AML-193 (cell line): ENCODE measurements around the gene EVI5L.
"Not testable (repeated sequence)": the region's sequence is repeated elsewhere in the genome, so short reads cannot be mapped to it uniquely, and the experiment has no call there.

Experiments used
- DNase-seq, 2 experiments: peaks; one replicate each; lab custom pipeline; 2025; lab: John Stamatoyannopoulos, UW

EVI5L gene

DNA sequence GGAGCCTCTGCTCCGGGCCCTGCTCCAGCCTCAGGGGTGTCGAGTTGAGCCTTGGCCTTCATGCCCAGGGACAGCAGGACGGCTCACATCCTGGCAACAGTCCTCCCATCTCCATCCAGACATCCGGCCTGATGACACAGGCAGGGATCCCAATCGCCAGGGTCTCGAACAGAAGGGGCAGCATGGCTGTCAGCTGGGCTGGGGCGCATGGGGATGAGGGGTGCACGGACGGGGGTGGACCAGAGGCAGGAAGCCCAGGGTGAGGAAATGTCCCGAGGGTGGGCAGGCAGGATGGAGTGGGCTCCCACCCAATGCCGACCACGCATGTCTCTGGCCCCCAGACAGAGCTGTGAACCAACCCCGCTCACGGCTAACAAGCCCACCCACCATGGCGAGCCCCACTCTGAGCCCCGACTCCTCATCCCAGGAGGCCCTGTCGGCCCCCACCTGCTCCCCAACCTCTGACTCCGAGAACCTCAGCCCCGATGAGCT is 16.2 kb downstream of the EVI5L start:
- DNase-seq = no peak

DNA sequence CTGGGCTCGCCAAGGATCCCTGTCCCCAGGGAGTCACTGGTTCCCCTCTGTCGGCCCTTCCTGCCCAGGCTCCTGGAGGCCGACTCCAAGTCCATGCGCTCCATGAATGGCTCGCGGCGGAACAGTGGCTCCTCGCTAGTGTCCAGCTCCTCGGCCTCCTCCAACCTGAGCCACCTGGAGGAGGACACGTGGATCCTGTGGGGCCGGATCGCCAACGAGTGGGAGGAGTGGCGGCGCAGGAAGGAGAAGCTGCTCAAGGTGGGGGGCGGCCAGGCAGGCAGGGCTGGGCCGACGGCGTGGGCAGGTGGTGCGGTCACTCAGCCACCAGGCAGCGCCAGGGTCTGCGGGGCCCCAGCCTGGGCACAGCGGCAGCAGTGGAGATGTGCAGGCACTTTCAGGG is 17.6 kb downstream of the EVI5L start:
- DNase-seq = no peak

DNA sequence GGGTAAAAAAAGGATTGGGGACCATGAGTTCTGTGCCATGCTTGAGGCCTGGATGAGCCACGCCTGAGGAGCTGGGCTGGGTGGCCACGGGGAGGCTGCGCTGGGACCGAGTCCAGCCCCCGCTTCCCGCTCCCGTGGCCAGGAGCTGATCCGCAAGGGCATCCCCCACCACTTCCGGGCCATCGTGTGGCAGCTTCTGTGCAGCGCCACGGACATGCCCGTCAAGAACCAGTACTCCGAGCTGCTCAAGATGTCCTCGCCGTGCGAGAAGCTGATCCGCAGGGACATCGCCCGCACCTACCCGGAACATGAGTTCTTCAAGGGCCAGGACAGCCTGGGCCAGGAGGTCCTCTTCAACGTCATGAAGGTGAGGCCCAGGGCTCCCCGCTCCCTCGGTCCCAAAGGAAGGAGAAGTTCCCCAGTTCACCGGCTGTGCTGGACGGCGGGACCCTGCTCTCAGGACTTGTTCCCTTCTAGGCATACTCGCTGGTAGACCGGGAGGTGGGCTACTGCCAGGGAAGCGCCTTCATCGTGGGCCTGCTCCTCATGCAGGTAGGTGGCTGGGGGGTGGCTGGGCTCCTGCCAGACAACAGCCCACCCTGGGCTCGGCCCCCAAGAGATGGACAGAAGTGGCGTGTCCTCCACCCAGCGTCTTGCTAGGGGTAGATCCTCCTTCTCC is 18.9 kb downstream of the EVI5L start:
- DNase-seq = no peak

DNA sequence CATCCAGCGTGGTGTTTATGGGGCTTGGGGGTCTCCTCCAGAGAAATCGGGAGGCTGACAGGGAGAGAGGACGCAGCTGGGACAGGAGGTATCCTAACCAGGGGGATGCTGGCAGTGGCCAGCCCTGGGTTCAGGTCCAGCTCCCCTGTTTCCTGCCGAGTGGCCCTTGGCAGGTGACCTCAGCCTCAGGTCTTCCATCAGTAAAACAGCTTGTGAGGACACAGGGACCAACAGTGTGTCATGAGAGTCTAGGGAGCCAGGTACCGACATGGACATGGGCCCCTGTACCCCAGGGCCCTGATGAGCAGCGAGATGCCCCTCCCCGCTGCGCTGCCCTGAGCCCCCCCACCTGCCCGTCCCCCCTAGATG is 19.6 kb downstream of the EVI5L start:
- no peak for DNase-seq

DNA sequence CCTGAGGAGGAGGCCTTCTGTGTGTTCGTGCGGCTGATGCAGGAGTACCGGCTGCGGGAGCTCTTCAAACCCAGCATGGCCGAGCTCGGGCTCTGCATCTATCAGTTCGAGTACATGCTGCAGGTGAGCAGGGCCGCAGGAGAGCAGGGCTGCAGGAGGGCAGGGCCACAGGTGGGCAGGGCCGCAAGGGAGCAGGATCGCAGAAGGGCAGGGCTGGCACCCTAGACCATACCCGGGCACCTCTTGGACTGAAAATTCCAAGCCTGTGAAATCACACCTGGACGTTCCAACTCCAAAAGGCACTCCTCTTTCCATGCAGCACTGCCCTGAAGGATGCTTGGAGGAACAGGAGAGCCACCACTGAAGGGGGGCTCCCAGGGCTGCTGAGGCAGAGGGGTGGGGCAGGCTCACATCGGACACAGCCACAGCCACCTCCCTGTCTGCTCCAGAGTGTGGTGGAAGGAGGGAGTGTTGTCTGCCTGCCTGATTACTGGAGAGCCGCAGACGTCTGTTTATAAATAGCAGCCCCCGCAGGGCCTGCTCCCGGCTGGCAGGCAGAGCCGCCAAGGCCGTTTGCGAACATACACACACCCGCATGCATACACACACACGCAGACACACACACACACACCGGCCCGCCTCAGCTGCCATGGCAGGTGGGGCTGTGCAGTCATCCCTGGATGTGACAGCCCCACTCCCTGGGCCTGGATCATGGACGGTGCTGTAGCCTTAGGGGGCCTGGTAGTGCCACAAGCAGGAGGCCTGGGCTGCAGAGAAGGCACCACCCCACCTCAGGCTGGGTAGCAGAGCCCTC is 20.2 kb downstream of the EVI5L start:
- DNase-seq = no peak

DNA sequence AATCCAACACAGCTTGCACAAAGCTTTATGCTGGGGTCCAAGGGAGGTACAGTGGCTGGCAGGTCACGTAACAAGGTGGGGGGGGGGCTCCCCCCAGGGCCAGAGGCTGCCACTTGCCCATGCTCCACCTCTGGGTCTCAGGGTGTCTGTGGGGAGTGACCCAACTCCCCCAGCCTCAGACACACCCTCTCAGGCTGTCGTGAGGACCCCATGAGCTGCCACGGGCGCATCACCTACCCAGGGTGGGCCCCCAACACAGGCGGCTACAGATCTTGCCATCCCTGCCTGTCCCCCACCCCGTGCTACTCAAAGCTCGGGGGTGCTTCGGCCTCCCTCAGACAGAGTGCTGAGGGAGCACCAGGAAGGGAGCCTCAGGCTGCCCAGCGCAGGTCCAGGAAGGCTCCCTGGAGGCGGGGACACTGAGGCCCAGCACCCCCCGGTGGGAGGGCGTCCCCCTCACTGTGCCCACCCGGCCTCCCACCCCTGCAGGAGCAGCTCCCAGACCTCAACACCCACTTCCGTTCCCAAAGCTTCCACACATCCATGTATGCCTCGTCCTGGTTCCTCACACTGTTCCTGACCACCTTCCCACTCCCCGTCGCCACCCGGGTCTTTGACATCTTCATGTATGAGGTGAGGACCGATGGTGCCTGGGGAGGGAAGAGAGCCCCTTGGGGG is 21.1 kb downstream of the EVI5L start:
- no peak for DNase-seq

DNA sequence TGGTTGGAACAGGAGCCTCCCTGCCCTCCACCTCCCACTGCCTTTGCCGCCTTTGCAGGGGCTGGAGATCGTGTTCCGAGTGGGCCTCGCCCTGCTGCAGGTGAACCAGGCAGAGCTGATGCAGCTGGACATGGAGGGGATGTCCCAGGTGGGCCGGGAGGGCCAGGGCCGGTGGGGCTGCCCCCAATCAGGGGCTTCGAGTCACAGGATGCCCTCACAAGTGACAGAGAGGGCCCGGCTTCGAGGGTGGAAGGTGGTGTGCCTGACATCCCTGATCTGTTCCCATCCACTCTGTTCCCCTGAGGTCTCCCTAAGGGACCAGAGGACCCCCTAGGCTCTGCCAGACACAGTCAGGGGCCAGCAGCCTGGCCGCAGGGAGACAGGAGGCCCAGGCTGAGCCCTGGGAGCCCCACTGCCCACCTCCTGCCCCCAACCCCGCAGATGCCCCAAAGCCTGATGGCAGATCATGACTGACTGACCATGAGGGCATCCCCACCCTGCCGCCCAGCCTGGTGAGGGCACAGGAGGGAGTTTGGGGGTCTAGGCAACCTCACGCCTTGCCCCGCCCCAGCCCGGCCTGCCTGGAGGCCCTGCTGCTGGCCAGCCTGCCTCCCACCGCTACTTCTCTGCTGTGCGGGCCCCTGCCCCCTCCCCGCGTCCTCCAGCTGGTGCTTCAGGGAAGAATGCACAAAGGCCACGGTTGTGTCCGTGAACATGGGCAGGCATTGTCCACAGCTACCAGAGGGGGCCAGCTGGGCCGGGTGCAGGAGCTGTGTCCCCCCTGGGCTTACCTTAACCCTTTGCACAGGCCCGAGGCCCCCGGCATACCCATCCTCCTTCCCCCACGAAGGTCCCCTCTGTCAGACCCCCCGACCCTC is 21.8 kb downstream of the EVI5L start:
- DNase-seq = no peak

DNA sequence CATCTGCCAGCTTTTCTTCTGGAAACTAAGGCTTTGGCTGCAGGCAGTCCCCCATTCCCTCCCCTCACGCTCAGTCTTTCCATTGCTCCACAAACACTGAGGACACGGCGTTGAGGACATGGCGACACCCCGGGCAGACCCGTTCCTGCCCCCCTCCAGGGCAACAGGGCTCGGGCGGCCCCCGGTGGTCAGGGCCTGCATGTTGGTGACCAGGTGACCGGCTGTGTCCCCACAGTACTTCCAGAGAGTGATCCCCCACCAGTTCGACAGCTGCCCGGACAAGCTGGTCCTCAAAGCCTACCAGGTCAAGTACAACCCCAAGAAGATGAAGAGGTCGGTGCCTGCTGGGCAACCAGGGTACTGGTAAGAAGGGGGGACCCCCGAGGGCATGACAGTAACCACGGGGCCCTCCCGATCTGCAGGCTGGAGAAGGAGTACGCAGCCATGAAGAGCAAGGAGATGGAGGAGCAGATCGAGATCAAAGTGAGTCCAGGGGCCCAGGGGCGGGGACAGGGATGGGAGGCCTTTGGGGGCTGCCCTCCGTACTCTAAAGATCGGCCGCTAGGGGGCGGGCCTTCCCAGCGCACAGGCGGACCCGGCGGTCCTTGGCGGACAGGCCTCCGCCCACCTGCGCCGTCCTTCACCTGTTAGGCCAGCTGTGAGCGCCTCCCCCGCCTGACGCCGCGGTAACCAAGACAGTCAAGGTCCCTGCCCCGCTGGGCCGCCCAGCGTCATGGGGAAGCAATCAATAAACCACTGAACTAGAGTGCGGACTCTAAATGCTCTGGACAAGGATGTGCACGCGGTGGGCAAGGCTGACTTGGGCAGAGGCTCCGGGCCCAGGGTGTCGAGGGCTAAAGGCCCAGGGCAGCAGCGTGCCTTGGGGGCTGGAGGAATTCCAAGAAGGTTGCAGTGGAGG is 23.1 kb downstream of the EVI5L start:
- DNase-seq = peak; percentile 9 to 23

DNA sequence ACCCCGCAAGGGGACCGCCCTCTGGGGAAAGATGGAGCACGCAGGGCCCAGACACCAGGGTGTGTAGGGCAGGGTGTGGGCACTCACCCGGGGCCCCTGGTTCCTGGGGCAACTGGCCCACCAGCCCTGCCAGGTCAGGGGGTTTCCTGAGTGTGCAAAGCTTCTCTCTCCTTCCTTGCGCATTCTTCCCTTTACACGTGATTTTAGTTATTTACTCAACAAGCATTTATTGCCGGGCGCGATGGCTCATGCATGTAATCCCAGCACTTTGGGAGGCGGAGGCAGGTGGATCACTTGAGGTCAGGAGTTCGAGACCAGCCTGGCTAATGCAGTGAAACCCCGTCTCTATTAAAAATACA is 23.7 kb downstream of the EVI5L start:
- no peak for DNase-seq

DNA sequence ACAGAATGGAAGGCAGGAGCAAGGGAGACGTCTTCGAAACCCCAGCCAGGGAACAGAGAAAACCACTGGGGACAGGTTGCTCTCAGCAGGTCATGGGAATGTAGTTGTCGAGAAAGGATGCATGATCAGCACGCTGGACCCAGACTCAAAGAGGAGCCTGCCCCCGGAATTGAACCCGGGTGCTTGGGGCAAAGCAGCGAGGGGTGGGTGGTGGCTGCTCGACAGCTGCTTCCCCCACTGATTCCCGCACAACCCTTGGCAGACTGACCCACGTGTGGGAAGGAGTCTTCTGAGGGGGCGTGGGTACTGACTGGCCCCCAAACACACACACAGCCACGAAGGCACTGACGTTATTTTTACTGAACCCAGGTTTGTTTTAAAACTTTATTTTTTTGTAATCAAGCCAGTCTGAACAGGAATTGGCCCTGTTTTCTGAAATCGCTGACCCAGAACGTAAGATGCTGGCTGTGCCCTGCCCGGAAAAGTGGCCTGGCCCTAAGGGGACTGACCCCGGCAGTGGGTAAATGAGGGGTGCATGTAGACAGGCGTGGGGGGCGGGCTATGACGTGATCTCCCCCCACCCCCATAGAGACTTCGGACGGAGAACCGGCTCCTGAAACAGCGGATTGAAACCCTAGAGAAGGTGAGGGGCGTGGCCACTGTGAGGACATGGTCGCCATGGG is 25.5 kb downstream of the EVI5L start:
- no peak for DNase-seq

DNA sequence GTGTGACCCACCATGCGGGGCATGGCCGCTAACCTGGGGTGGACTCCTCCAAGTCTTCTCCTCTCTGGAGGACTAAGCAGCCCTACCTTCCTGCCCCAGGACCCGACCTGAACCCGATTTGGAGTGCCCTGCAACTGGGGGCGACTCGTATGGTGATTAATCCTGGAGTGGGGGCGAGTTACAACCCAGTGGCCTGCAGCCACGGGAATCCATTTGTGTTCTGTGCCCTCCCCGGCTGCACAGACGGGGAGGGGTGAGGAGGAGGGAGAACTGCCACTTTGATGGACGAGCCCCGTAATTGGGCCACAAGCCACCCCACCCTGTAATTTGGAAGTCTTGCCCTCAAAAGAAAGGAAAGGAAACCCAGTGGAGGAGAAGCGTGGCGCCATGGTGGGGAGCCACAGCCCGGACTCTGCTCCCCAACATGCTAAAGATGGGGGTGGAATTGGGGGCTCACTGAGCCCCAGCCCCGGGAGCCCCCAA is 26.1 kb downstream of the EVI5L start:
- DNase-seq = no peak

DNA sequence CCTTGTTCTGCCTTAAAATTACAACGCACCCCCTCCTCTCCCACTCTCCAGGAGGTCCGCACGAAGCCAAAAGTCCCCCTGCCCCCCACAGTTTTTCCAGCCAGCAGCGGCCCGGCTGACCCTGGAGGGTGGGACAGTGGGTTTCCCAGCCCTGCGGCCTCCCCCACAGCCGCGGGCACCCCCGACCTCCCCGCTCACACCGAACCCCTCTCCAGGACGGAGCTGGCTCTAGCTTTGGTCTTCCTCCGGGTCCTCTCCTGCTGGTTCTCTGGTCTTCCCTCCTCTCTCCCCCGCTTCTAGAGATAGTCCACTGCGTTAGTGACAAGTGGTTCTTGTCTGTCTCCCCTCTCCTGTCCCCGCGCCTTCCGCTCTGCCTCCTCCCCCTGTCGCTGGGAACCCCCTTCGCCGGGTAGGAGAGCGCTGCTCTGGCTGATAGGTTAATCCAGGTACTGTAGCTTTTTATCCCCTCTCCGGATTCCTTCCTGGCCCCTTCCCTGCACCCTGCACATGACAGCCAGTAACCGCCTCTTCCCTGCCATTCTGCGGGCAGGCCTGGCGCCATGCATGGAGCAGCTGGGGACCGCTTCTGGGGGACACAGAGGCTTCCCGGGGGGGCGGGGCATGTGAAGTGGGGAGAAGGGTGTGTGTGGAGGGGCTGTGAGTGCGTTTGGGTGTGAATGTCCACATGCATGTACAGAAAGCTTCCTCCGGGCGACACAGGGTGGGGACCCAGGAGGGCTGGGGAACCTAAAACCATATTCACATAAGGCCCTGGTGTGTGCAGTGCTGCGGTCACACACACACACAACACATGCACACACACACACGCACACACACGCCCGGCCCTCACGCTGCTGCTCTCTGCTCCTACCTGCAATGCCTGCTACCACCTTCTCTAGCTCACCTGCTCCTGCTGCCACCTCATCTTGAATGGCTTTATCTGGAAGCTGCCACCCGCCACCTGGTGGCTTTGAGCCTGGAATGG is 27.0 kb downstream of the EVI5L start:
- DNase-seq = no peak

DNA sequence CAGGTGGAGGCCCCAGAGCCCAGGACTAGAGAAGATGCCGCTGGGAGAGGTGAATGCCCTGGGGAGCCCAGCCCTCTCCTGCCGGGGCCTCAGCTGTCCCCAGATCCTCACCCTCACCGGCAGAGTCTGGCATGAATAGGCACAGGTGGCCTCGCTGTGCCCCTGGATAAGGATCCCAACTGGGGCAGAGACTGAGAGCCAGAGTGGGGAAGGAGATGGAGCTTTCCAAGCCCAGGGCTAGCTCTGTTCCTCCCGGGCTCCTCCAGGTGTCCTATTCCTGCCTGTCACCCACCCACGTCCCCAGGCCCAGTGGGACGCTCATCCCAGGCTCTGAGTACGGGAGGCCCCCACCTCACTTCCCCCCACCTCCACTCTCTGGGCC is 27.7 kb downstream of the EVI5L start:
- DNase-seq = no peak

DNA sequence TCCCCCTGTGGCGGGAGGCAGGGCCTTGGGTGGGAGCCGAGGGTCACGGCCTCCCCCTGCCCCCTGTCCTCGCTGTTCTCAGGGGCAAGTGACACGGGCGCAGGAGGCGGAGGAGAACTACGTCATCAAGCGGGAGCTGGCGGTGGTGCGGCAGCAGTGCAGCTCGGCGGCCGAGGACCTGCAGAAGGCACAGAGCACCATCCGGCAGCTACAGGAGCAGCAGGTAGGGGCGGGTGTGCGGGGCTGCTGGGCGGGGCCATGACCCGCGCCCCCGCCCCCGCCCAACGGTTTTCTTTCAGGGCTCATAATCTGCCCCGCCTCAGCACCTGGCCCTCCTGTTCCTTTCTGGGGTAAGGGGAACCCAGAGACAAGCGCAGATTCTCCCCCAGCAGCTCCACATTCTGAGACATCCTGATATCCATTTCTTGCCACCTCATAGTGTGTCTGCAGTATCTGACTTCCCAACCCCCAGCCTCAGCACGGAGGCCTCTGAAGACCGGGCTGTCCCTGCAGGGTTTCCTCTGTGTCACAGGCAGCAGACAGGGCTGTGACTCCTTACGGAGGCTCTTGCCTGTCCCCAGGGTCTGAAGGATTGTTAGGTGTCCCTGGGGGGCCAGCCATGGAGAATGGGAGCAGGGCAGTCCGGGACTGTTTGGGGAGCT is 28.2 kb downstream of the EVI5L start:
- DNase-seq = no peak

DNA sequence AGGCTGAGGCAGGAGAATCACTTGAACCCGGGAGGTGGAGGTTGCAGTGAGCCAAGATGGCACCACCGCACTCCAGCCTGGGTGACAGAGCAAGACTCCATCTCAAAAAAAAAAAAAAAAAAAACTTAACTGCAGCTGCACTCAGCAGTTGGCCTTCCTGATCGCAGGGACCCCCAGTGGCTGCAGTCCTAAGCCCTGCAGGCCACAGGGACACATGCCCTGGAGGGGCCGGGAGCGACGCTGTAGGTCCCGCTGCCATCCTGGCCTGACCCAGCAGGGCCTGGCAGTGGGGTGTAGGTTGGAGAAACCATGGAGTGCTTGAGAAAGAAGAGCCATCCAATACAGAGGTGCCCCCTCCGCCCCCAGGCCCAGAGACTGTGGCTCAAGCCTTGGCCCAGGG is 29.1 kb downstream of the EVI5L start:
- DNase-seq = not testable (repeated sequence)

DNA sequence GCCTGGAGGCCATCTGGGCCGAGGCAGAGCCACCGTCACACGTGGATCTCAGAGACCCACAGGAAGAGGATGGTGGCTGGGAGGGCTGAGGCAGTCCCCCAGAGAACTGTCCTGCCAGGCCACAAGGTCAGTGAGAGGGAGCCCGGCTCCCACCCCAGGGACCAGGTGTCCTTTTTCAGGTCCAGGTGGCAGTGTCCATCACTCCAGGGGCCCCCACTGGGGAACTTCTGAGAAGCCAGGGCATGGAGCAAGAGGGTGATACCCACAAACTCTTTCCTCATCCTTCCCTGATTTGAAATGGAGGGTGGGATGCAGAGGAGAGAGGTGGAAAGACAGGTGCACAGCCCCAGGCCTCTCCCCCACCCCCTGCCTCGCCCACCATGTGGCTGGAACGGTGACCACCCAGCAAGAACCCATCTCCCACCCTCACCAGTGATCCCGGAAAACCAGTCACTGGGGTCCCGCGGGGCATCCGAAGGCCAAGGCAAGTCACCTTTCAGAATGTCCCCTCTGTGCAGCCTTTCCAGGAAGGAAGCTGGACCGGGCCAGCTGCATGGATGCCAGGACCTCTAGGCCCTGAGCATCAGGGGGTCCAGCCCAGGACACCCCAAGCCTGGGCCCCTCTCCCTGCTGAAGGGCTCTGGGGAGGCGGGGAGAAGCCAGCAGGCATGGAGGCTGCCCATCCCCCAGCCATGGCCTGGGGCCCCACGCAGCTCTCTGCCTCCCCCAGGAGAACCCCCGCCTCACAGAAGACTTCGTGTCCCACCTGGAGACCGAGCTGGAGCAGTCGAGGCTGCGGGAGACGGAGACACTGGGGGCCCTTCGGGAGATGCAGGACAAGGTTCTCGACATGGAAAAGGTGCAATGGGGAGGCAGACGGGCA is 30.1 kb downstream of the EVI5L start:
- DNase-seq = no peak
